GM23248 (cell line): ENCODE data around the gene DCTN1.

ENCODE experiments used
- EZH2 ChIP-seq: fragments of 200-600 bp; sonication (generic); IDR thresholded peaks from 2 replicates; pipeline ENCODE4 v1.6.1; 2018; ENCODE audit warnings: antibody characterized with exemption, mild to moderate bottlenecking; ENCODE audit not compliant: insufficient read depth, poor library complexity, severe bottlenecking
- EZH2phosphoT487 ChIP-seq: fragments of 200-600 bp; sonication (generic); IDR thresholded peaks from 2 replicates; pipeline ENCODE4 v1.6.1; 2018; ENCODE audit warnings: antibody characterized with exemption, moderate library complexity, mild to moderate bottlenecking, low read depth; ENCODE audit not compliant: insufficient read depth

GRCh38 chr2:74421221-74421870 is 41.2 kb upstream of the DCTN1 start, which contains the start of the genes C2orf81 and WDR54:
- no peak for TF ChIP-seq EZH2phosphoT487
- TF ChIP-seq EZH2, result no peak
